Prostate gland (tissue), 2 donors: ENCODE results near the gene PTX4. TPM values are rescaled to one million over a fixed set of nuclear protein-coding genes. Genes with fewer than 3 reads are reported as not detected.

ENCODE experiments used
- DNase-seq: peaks from one replicate; pipeline ENCODE4 v3.0.0-alpha.2; 2019; ENCODE audit warnings: low spot score
- H3K27ac ChIP-seq, 2 donors: fragments of 200-600 bp; sonication (generic); 2 replicates each; pipeline ENCODE4 v1.5.1; 2017 to 2019
- H3K27me3 ChIP-seq: fragments of 200-600 bp; sonication (generic); replicated peaks from 2 replicates; pipeline ENCODE4 v1.5.1; 2019; ENCODE audit not compliant: insufficient read depth
- H3K36me3 ChIP-seq, 2 donors: fragments of 200-600 bp; sonication (generic); 1 replicate in 1 of 2; 2 replicates in 1 of 2; pipeline versions ENCODE4 v1.5.1 to v1.8.1; 2017 to 2019
- H3K4me1 ChIP-seq: fragments of 200-600 bp; sonication (generic); replicated peaks from 2 replicates; pipeline ENCODE4 v1.5.1; 2019
- H3K4me3 ChIP-seq, 2 donors: fragments of 200-600 bp; sonication (generic); 2 replicates each; pipeline ENCODE4 v1.5.1; 2017 to 2019
- H3K9me3 ChIP-seq: fragments of 200-600 bp; sonication (generic); 2 replicates; pipeline ENCODE4 v1.5.1; 2017
- POLR2A ChIP-seq: fragments of 450-650 bp; IDR thresholded peaks from one replicate; pipeline ENCODE4 v1.6.1; 2016; ENCODE audit warnings: antibody characterized with exemption, mild to moderate bottlenecking
- POLR2AphosphoS5 ChIP-seq: sonication (generic); formaldehyde crosslinking; IDR thresholded peaks from one replicate; pipeline ENCODE4 v1.6.1; 2017; ENCODE audit warnings: antibody characterized with exemption
- WGBS: methylation state at CpG from one replicate; pipeline ENCODE4 v1.1.5; 2018; 5-methylcytosine and 5-hydroxymethylcytosine counted together
- intact Hi-C: fragments of 100-400 bp; cut with DNase I; formaldehyde crosslinking; loops from one replicate; pipeline ENCODE4 v1.14.2; 2022
- total RNA-seq, 2 donors: library from RNA; depleted of rRNA; stranded (reverse); fragments of >200 nt; gene quantifications; one replicate each; pipeline ENCODE4 v1.1.0, GENCODE V29; 2016
- TF ChIP-seq, protein P1 (sequence below), 4 experiments: fragments of 200-600 bp in 2 of 4; fragments of 450-650 bp in 2 of 4; sonication (generic) in 2 of 4; IDR thresholded peaks; 1 replicate in 3 of 4; 2 replicates in 1 of 4; pipeline ENCODE4 v1.5.1; 2016 to 2019; ENCODE audit warnings: antibody characterized with exemption in 4 of 4, mild to moderate bottlenecking in 2 of 4, moderate library complexity in 2 of 4

The PTX4 gene
- total RNA-seq, 2 donors from 2014 or later, result 2.2 TPM; not detected in 1

DNA sequence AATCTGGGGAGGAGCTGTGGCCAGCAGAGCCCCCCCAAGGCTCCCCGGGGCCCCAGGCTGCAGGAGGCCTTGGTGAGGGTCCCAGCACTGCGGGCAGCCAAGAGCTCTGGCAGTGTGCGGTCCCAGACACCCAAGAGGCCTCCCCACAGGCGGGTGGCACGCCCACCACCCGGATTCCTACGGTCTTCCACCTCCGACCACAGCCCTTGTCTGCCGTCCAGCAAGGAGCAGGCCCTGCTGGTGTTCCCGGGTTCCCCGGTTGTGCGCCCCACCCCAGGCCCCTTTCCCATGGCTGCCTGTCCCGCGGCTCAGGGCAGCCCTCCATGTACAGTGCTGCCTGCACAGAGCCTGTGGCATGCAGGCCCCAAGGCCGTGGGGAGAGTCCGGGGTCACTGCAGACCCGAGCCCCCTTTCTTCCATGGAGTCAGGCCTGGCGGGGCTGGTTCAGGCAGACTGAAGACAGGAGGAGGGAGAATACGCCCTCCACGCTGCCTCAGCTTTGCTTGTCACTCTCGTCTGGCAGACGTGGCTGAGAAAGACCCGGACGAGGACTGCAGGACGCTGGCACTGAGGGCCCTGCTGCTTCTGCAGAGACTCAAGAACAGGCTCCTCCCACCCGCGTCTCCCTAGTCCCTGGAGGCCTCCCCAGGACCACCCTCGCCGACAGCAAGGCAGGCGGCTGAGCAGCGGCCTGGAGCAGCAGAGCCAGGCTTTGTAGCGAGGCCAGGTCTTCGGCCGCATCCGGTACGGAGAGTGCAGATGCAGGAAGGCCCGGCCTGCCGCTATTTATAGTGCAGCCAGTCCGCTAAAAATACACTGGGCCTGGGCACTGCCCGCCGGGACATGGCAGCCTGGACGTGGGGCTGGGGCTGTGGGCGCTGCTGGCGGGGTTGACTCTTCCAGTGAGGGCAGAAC is 20.8 kb upstream of the PTX4 start:
- Histone ChIP-seq H3K27me3 (no peaks in the 10 kb centered on the region), H3K4me1 (no peaks in the 10 kb centered on the region), H3K4me3 (no peak overlapping the region), H3K9me3 (no peaks in the 10 kb centered on the region), H3K27ac (no peak overlapping the region), H3K36me3 (no peaks in the 10 kb centered on the region)
- intact Hi-C loops, result no loop called here
- 90% methylated on average over 40 of the region's 44 CpGs for WGBS
- TF ChIP-seq POLR2A, result no peak
- TF ChIP-seq, protein P1, sequence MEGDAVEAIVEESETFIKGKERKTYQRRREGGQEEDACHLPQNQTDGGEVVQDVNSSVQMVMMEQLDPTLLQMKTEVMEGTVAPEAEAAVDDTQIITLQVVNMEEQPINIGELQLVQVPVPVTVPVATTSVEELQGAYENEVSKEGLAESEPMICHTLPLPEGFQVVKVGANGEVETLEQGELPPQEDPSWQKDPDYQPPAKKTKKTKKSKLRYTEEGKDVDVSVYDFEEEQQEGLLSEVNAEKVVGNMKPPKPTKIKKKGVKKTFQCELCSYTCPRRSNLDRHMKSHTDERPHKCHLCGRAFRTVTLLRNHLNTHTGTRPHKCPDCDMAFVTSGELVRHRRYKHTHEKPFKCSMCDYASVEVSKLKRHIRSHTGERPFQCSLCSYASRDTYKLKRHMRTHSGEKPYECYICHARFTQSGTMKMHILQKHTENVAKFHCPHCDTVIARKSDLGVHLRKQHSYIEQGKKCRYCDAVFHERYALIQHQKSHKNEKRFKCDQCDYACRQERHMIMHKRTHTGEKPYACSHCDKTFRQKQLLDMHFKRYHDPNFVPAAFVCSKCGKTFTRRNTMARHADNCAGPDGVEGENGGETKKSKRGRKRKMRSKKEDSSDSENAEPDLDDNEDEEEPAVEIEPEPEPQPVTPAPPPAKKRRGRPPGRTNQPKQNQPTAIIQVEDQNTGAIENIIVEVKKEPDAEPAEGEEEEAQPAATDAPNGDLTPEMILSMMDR (IDR thresholded peaks at IDR 0.05), result no peak
- TF ChIP-seq POLR2AphosphoS5, result no peak
- no peak for DNase-seq

DNA sequence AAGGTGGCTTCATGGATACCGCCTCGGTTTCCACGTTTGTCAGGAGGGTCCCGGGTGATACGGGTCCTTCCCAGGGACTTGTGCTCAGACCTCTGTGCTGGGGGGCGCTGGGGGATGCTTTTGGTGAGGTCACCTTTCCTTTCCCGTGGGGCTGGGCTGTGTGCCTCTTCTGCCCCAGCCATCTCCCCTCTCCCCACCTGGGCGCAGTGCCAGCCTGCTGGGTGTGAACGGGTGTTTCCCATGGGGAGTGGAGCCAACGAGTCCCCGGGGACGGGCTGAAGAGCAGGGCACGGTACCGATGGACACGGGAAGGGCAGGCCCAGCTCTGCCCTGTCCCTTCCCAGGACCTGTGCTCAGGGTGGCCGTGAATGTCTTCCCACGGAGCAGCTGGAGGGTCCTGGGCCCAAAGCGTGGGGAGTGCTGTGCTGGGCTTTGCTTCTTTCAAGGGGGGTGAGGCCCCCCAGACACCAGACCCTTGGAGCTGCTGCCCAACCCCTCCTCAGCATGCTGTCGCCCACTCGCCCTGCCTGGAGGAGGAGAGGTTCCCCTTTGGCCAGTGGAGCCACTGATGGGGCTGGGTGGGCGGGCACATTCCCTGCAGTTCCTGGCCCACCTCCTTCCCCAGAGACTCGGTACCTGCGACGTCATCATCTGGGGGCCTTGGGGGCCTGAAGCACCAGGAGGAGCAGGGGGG is 19.9 kb upstream of the PTX4 start:
- Histone ChIP-seq H3K4me3 (no peak overlapping the region), H3K27ac (no peak overlapping the region), H3K36me3 (no peaks in the 10 kb centered on the region), H3K4me1 (no peaks in the 10 kb centered on the region), H3K9me3 (no peaks in the 10 kb centered on the region), H3K27me3 (no peaks in the 10 kb centered on the region)
- TF ChIP-seq POLR2AphosphoS5, result no peak
- TF ChIP-seq, protein P1 (IDR thresholded peaks at IDR 0.05), result no peak
- no peak for TF ChIP-seq POLR2A
- intact Hi-C loops, result no loop called here
- DNase-seq, result no peak
- 74% methylated on average over 23 of the region's 24 CpGs for WGBS

DNA sequence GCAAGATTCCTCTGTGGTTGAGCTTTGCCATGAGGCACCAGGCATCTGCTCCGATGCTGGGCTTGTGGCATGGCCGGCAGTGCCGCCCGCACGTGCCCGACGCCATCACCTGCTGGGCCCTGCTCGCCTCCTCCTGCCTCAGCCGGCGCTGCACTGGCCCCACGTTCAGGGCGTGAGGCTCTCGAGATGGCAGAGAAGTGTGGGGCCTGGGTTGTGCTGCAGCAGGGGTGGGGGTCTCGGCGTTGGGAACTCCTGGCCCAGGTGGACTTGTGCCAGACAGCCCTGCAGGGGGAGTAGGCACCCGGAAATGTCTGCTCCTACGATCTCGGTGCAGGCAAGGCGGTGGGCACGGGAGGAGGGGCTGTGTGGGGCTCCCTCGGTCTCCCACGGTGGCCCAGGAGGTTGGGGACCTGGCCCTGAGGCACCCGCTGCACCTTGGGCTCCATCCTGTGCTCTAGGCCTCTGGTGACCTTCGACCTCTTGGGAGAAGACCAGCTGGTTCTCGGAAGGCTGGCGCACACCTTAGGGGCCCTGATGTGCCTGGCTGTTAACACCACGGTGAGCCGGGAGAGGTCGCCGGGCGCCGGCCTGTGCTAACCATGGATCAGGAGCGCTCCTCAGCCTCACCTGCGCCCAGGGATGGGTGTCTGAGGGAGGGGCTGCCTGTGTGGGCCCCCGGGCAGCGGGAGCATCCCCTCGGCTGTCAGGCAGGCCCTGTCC is 17.9 kb upstream of the PTX4 start:
- H3K36me3 ChIP-seq, result peaks cover 8 to 13% of the 10 kb centered on the region in 2 donors
- no peaks in the 10 kb centered on the region for H3K4me1 ChIP-seq
- TF ChIP-seq, protein P1 (IDR thresholded peaks at IDR 0.05), result no peak
- no peak for TF ChIP-seq POLR2AphosphoS5
- intact Hi-C loops, result no loop called here
- no peaks in the 10 kb centered on the region for H3K27me3 ChIP-seq
- 86% methylated on average over 27 of the region's 37 CpGs for WGBS
- no peak overlapping the region for H3K27ac ChIP-seq
- no peaks in the 10 kb centered on the region for H3K9me3 ChIP-seq
- DNase-seq, result no peak
- no peak overlapping the region for H3K4me3 ChIP-seq

DNA sequence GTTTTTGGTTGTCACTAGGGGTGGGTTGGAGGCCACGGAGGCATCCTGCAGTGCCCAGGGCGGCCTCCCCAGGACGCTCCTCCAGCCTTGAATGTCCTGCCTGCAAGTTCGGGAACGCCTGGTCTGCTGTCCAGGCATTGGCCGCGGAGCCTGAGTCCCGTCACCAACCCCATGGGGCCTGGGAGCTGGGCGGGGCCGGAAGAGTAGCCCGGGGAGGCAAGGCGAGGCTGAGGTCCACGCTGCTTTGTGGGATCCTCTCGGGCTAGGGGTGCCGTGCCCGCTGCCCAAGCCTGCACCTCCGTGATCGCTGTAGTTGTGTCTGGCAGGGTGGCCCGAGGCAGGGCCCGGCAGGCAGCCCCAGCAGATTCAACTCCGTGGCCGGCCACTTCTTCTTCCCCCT is 17.2 kb upstream of the PTX4 start:
- Histone ChIP-seq H3K27me3 (no peaks in the 10 kb centered on the region), H3K9me3 (no peaks in the 10 kb centered on the region), H3K27ac (no peak overlapping the region), H3K4me1 (no peaks in the 10 kb centered on the region), H3K36me3 (peaks cover 11 to 17% of the 10 kb centered on the region in 2 donors), H3K4me3 (no peak overlapping the region)
- intact Hi-C loops, result no loop called here
- no peak for DNase-seq
- 97% methylated on average over 22 of the region's 22 CpGs for WGBS
- TF ChIP-seq POLR2A (no peak), POLR2AphosphoS5 (no peak)
- TF ChIP-seq, protein P1 (IDR thresholded peaks at IDR 0.05), result no peak
